Esophagus muscularis mucosa (tissue), 3 donors: Measurements from ENCODE around the gene IRAK2.

Experiments used
- POLR2AphosphoS5 ChIP-seq, 2 donors: sonication (generic); formaldehyde crosslinking; IDR thresholded peaks; one replicate each; pipeline ENCODE4 v1.6.1; 2017; ENCODE audit warnings: antibody characterized with exemption in 2 of 2
- TF ChIP-seq, protein P1 (sequence below), 3 experiments: fragments of 200-600 bp in 2 of 3; fragments of 450-650 bp in 1 of 3; sonication (generic) in 2 of 3; IDR thresholded peaks; one replicate each; pipeline ENCODE4 v1.5.1; 2017 to 2019; ENCODE audit warnings: antibody characterized with exemption in 3 of 3, mild to moderate bottlenecking in 2 of 3, moderate library complexity in 1 of 3

- TF ChIP-seq, protein P1, sequence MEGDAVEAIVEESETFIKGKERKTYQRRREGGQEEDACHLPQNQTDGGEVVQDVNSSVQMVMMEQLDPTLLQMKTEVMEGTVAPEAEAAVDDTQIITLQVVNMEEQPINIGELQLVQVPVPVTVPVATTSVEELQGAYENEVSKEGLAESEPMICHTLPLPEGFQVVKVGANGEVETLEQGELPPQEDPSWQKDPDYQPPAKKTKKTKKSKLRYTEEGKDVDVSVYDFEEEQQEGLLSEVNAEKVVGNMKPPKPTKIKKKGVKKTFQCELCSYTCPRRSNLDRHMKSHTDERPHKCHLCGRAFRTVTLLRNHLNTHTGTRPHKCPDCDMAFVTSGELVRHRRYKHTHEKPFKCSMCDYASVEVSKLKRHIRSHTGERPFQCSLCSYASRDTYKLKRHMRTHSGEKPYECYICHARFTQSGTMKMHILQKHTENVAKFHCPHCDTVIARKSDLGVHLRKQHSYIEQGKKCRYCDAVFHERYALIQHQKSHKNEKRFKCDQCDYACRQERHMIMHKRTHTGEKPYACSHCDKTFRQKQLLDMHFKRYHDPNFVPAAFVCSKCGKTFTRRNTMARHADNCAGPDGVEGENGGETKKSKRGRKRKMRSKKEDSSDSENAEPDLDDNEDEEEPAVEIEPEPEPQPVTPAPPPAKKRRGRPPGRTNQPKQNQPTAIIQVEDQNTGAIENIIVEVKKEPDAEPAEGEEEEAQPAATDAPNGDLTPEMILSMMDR (IDR thresholded peaks at IDR 0.05), result no peak
- no peak for TF ChIP-seq POLR2AphosphoS5 (IDR thresholded peaks at IDR 0.05)
Measured at GRCh38 chr3:10242182-10243065, 77.7 kb downstream of the IRAK2 start.
